Liver (tissue), 5 donors: ENCODE measurements around the gene B4GALT1. TPM values are rescaled to one million over a fixed set of nuclear protein-coding genes. Genes with fewer than 3 reads are reported as not detected.

ENCODE experiments used
- polyA plus RNA-seq, 2 donors: library from polyadenylated mRNA; stranded (reverse) in 1 of 2; unstranded in 1 of 2; fragments of 200-250 nt in 1 of 2; fragments of >200 nt in 1 of 2; fragmentation: Nextera tagmentation in 1 of 2; extraction: Ambion mirVana in 1 of 2; gene quantifications; one replicate each; pipeline versions ENCODE4 v1.2.1 to v1.2.3, GENCODE V29; 2013 to 2015
- small RNA-seq: library from RNA; depleted of rRNA; stranded (forward); fragments of <200 nt; gene quantifications from one replicate; pipeline ENCODE3, GENCODE V24; 2014
- total RNA-seq, 2 donors: library from RNA; depleted of rRNA; stranded (reverse); fragments of >200 nt; gene quantifications; one replicate each; pipeline ENCODE4 v1.2.3, GENCODE V29; 2014
- donor health status: healthy.
- donor health status: healthy.
- donor health status: healthy.

B4GALT1 gene
- total and polyA plus RNA-seq, 4 donors: 25.9 to 59.8 (median 42.7) TPM

Small RNAs within 50 kb of the gene (small RNA-seq; reads per million reads assigned to genes)
- not detected for gene RNU4ATAC15P

Other genes with a start within 250 kb of the B4GALT1 start
- 10 to 100 TPM; 13.6 to 16.3 TPM for gene APTX, start 165.7 kb downstream of the B4GALT1 start, total RNA-seq
- gene APTX, start 165.7 kb downstream of the B4GALT1 start, polyA plus RNA-seq: 10 to 100 TPM; 14.2 to 17.4 TPM
- 10 to 100 TPM; 60.9 to 96.6 TPM for gene DNAJA1, start 142.1 kb downstream of the B4GALT1 start, total RNA-seq
- 10 to 100 TPM; 72.3 to 74.6 TPM for gene DNAJA1, start 142.1 kb downstream of the B4GALT1 start, polyA plus RNA-seq
- 10 to 100 TPM; 12.3 to 14.2 TPM for gene SMU1, start 90.7 kb downstream of the B4GALT1 start, total RNA-seq
- gene SMU1, start 90.7 kb downstream of the B4GALT1 start, polyA plus RNA-seq: 1 to 10 TPM; 5.3 to 6.7 TPM
- gene SPINK4, start 72.8 kb upstream of the B4GALT1 start, total RNA-seq: under 1 TPM in 1 of 2 donors, not detected in 1; 0.70 TPM
- not detected for gene SPINK4, start 72.8 kb upstream of the B4GALT1 start, polyA plus RNA-seq
- 10 to 100 TPM; 35.1 to 49.4 TPM for gene BAG1, start 97.4 kb upstream of the B4GALT1 start, total RNA-seq
- 10 to 100 TPM; 36.6 to 55.2 TPM for gene BAG1, start 97.4 kb upstream of the B4GALT1 start, polyA plus RNA-seq
- gene CHMP5, start 97.7 kb upstream of the B4GALT1 start, total RNA-seq: 10 to 100 TPM; 23.2 to 26.5 TPM
- gene CHMP5, start 97.7 kb upstream of the B4GALT1 start, polyA plus RNA-seq: 10 to 100 TPM; 29.0 to 34.8 TPM
- gene NFX1, start 123.2 kb upstream of the B4GALT1 start, total RNA-seq: 10 to 100 TPM; 14.1 to 27.9 TPM
- 10 to 100 TPM; 13.7 to 15.1 TPM for gene NFX1, start 123.2 kb upstream of the B4GALT1 start, polyA plus RNA-seq
- gene AQP7, start 235.2 kb upstream of the B4GALT1 start, total RNA-seq: 10 to 100 TPM in 1 of 2 donors, 1 to 10 TPM in 1; 4.8 to 17.1 TPM
- gene AQP7, start 235.2 kb upstream of the B4GALT1 start, polyA plus RNA-seq: 10 to 100 TPM; 11.9 to 22.3 TPM